Glutamatergic neuron (in vitro differentiated cells): ENCODE measurements around the gene TSPY4. TPM values are rescaled to one million over a fixed set of nuclear protein-coding genes. Genes with fewer than 3 reads are reported as not detected.
"Not testable (repeated sequence)": the region's sequence is repeated elsewhere in the genome, so short reads cannot be mapped to it uniquely, and the experiment has no call there.

Source experiments
- DNase-seq: peaks from one replicate; pipeline ENCODE4 v3.0.0; 2022
- H3K27ac Mint-ChIP-seq: one replicate; pipeline ENCODE4 v1.8.0; 2020; ENCODE audit warnings: mild to moderate bottlenecking, mixed read lengths, inconsistent platforms; ENCODE audit not compliant: unreplicated experiment
- H3K27me3 Mint-ChIP-seq: one replicate; pipeline ENCODE4 v1.8.0; 2020; ENCODE audit warnings: mild to moderate bottlenecking, moderate library complexity, mixed read lengths, inconsistent platforms; ENCODE audit not compliant: unreplicated experiment
- H3K36me3 Mint-ChIP-seq: one replicate; pipeline ENCODE4 v1.8.0; 2020; ENCODE audit warnings: mild to moderate bottlenecking, mixed read lengths, inconsistent platforms; ENCODE audit not compliant: unreplicated experiment
- H3K4me1 Mint-ChIP-seq: one replicate; pipeline ENCODE4 v1.8.0; 2020; ENCODE audit warnings: mild to moderate bottlenecking, low read depth, mixed read lengths, inconsistent platforms; ENCODE audit not compliant: unreplicated experiment
- H3K4me3 Mint-ChIP-seq: one replicate; pipeline ENCODE4 v1.8.0; 2020; ENCODE audit warnings: mild to moderate bottlenecking, mixed read lengths, inconsistent platforms; ENCODE audit not compliant: unreplicated experiment
- H3K9me3 Mint-ChIP-seq: one replicate; pipeline ENCODE4 v1.8.0; 2020; ENCODE audit warnings: mild to moderate bottlenecking, moderate library complexity, mixed read lengths, inconsistent platforms; ENCODE audit not compliant: unreplicated experiment
- long read RNA-seq: library from polyadenylated mRNA; unstranded; transcript quantifications from one replicate; pipeline ENCODE4 v2.0.0, GENCODE V29; 2020; ENCODE audit not compliant: unreplicated experiment
- total RNA-seq: library from RNA; stranded (reverse); fragmentation: NEBNext Ultra II Directional; extraction: Animal tissue kit (Norgen Biotek cat#: 25700); gene quantifications from one replicate; pipeline ENCODE4 v1.2.1, GENCODE V29; 2021; ENCODE audit not compliant: unreplicated experiment
- TF ChIP-seq, protein P1 (sequence below): fragments of 200-600 bp; sonication (generic); IDR thresholded peaks from one replicate; pipeline ENCODE4 v1.5.0; 2021; ENCODE audit not compliant: partially characterized antibody, unreplicated experiment

TSPY4 gene, protein sequence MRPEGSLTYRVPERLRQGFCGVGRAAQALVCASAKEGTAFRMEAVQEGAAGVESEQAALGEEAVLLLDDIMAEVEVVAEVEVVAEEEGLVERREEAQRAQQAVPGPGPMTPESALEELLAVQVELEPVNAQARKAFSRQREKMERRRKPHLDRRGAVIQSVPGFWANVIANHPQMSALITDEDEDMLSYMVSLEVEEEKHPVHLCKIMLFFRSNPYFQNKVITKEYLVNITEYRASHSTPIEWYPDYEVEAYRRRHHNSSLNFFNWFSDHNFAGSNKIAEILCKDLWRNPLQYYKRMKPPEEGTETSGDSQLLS
- total RNA-seq, result not detected
- long read RNA-seq, result 0 reads

DNA sequence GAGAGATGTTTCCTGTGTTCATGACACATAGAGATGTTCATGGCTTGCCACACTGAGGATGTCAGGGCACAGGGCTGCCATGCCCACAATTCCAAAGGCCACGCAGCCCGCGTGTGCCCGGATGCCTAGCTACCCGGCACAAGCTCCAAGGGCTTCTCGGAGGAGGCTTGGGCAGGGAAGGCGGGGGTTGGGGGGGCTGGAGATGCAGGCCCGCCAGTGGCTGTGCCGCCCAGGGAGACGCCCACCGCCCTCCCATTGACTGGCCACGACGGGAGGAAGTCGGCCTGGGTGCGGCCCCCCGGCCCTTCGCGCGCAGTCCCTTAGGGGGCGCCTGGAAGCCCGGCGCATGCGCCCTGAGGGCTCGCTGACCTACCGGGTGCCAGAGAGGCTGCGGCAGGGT, at the start of gene TSPY4:
Gene TSPY4, plus strand, starts transcription at position 301 of the 400 bp plus-strand sequence. Its CDS starts 46 bp downstream, at position 347.
- H3K4me1 Mint-ChIP-seq, DNase-seq, H3K4me3 Mint-ChIP-seq, H3K27ac Mint-ChIP-seq, H3K9me3 Mint-ChIP-seq, H3K27me3 Mint-ChIP-seq, H3K36me3 Mint-ChIP-seq: not testable (repeated sequence)

DNA sequence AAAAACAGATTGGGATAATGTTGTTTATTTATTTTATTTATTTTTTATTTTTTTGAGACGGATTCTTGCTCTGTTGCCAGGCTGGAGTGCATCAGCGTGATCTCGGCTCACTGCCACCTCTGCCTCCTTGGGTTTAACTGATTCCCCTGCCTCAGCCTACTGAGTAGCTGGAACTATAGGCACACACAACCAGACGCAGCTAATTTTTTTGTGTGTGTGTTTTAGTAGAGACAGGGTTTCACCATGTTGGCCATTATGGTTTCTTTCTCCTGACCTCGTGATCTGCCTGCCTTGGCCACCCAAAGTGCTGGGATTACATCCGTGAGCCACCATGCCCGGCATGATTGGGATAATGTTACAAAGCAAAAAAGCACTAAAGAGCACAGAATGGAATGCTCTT, 16.3 kb upstream of the TSPY4 start:
- H3K27me3 Mint-ChIP-seq, result no peaks in the 10 kb centered on the region
- no peaks in the 10 kb centered on the region for H3K4me1 Mint-ChIP-seq
- H3K27ac Mint-ChIP-seq, result no peak overlapping the region
- TF ChIP-seq, protein P1, sequence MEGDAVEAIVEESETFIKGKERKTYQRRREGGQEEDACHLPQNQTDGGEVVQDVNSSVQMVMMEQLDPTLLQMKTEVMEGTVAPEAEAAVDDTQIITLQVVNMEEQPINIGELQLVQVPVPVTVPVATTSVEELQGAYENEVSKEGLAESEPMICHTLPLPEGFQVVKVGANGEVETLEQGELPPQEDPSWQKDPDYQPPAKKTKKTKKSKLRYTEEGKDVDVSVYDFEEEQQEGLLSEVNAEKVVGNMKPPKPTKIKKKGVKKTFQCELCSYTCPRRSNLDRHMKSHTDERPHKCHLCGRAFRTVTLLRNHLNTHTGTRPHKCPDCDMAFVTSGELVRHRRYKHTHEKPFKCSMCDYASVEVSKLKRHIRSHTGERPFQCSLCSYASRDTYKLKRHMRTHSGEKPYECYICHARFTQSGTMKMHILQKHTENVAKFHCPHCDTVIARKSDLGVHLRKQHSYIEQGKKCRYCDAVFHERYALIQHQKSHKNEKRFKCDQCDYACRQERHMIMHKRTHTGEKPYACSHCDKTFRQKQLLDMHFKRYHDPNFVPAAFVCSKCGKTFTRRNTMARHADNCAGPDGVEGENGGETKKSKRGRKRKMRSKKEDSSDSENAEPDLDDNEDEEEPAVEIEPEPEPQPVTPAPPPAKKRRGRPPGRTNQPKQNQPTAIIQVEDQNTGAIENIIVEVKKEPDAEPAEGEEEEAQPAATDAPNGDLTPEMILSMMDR, result no peak
- peaks cover 5% of the 10 kb centered on the region for H3K9me3 Mint-ChIP-seq
- no peak for DNase-seq
- no peaks in the 10 kb centered on the region for H3K36me3 Mint-ChIP-seq
- H3K4me3 Mint-ChIP-seq, result no peak overlapping the region

DNA sequence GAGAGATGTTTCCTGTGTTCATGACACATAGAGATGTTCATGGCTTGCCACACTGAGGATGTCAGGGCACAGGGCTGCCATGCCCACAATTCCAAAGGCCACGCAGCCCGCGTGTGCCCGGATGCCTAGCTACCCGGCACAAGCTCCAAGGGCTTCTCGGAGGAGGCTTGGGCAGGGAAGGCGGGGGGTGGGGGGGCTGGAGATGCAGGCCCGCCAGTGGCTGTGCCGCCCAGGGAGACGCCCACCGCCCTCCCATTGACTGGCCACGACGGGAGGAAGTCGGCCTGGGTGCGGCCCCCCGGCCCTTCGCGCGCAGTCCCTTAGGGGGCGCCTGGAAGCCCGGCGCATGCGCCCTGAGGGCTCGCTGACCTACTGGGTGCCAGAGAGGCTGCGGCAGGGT, 20.2 kb downstream of the TSPY4 start, which contains the start of gene TSPY8:
Gene TSPY8, plus strand, starts transcription at position 301 of the 400 bp plus-strand sequence. Its CDS starts 46 bp downstream, at position 347.
- not testable (repeated sequence) for H3K9me3 Mint-ChIP-seq, DNase-seq, H3K27ac Mint-ChIP-seq, H3K36me3 Mint-ChIP-seq, H3K4me1 Mint-ChIP-seq, H3K27me3 Mint-ChIP-seq, H3K4me3 Mint-ChIP-seq

Other genes starting within 250 kb of the TSPY4 start
- gene TSPY8, start 20.3 kb downstream of the TSPY4 start, total RNA-seq, result not detected
- not detected for gene TSPY3, start 61.0 kb downstream of the TSPY4 start, total RNA-seq
- gene TSPY1, start 129.5 kb downstream of the TSPY4 start, total RNA-seq, result not detected
- gene TSPY9, start 149.8 kb downstream of the TSPY4 start, total RNA-seq, result not detected
- gene TSPY10, start 190.4 kb downstream of the TSPY4 start, total RNA-seq, result not detected